Endometrial microvascular endothelial cells (primary cell): ENCODE measurements around the gene PLOD1. TPM values are rescaled to one million over a fixed set of nuclear protein-coding genes. Genes with fewer than 3 reads are reported as not detected.
"Not testable (repeated sequence)": the region's sequence is repeated elsewhere in the genome, so short reads cannot be mapped to it uniquely, and the experiment has no call there.

ENCODE experiments used
- in situ Hi-C: cut with HindIII; loops from 2 replicates; pipeline ENCODE4 v1.10.0; 2017; ENCODE audit warnings: low sequenced_read_pairs, low pct_unique_long_range_greater_than_20kb; ENCODE audit errors: inconsistent ontology term
- total RNA-seq: library from RNA; depleted of rRNA; stranded (reverse); fragments of >200 nt; gene quantifications from one replicate; pipeline ENCODE4 v1.2.3, GENCODE V29; 2015; ENCODE audit errors: inconsistent ontology term

PLOD1 gene
- total RNA-seq, 1 donor from 2014 or later = 394 TPM

GRCh38 chr1:11908095-11908675 is 26.3 kb upstream of the PLOD1 start:
- in situ Hi-C loops = no loop called here

- in situ Hi-C loops = not testable (repeated sequence)
Measured at GRCh38 chr1:11910914-11911228, 23.6 kb upstream of the PLOD1 start.

- in situ Hi-C loops = no loop called here
Measured at GRCh38 chr1:11912000-11912399, 22.5 kb upstream of the PLOD1 start.

- in situ Hi-C loops = not testable (repeated sequence)
Measured at GRCh38 chr1:11912482-11913216, 21.9 kb upstream of the PLOD1 start.

GRCh38 chr1:11913291-11913690 is 21.2 kb upstream of the PLOD1 start:
- in situ Hi-C loops = no loop called here

GRCh38 chr1:11914024-11914423 is 20.5 kb upstream of the PLOD1 start:
- in situ Hi-C loops = no loop called here

- in situ Hi-C loops = no loop called here
Measured at GRCh38 chr1:11918799-11919519, 15.6 kb upstream of the PLOD1 start.

- in situ Hi-C loops = no loop called here
Measured at GRCh38 chr1:11919621-11920020, 14.9 kb upstream of the PLOD1 start.

GRCh38 chr1:11920239-11920903 is 14.1 kb upstream of the PLOD1 start:
- in situ Hi-C loops = no loop called here

- in situ Hi-C loops = no loop called here
Measured at GRCh38 chr1:11921022-11921421, 13.5 kb upstream of the PLOD1 start.

GRCh38 chr1:11923069-11923826 is 11.3 kb upstream of the PLOD1 start:
- in situ Hi-C loops = no loop called here

GRCh38 chr1:11923827-11924113 is 10.7 kb upstream of the PLOD1 start:
- in situ Hi-C loops = no loop called here

GRCh38 chr1:11924334-11925195 is 10.0 kb upstream of the PLOD1 start:
- in situ Hi-C loops = no loop called here

- in situ Hi-C loops = not testable (repeated sequence)
Measured at GRCh38 chr1:11925196-11925937, 9.2 kb upstream of the PLOD1 start.

GRCh38 chr1:11925938-11926292 is 8.6 kb upstream of the PLOD1 start:
- in situ Hi-C loops = no loop called here

GRCh38 chr1:11927866-11928592 is 6.5 kb upstream of the PLOD1 start:
- in situ Hi-C loops = no loop called here

GRCh38 chr1:11929849-11930248 is 4.7 kb upstream of the PLOD1 start:
- in situ Hi-C loops = no loop called here
